Activated naive CD4-positive, alpha-beta T cell treated with anti-CD3 and anti-CD28 coated beads, Interleukin-2, amount 10 ng/mL, durations not matched to agents 5 hours and 36 hours (primary cell): ENCODE data around the gene RAD51. TPM values are rescaled to one million over a fixed set of nuclear protein-coding genes. Genes with fewer than 3 reads are reported as not detected.

Experiments used
- total RNA-seq, 2 experiments: library from RNA; stranded (reverse); gene quantifications; one replicate each; pipeline ENCODE4 v1.2.3, GENCODE V29; 2021

RAD51 gene
- 10 to 100 TPM; 44.5 to 48.6 TPM for total RNA-seq

GRCh38 chr15:40694688-40695468, at the start of gene RAD51:
Gene RAD51, plus strand, starts transcription at chr15:40695174. Its CDS starts 3,585 bp downstream, at chr15:40698759.

GRCh38 chr15:40754883-40755811, 60.2 kb downstream of the RAD51 start, which contains the start of gene RMDN3:
Gene RMDN3, minus strand, starts transcription at chr15:40755254. Its CDS starts 471 bp downstream, at chr15:40754783.

GRCh38 chr15:40763801-40764628, 69.0 kb downstream of the RAD51 start, which contains the start of gene GCHFR:
Gene GCHFR, plus strand, starts transcription at chr15:40764068. Its CDS starts 113 bp downstream, at chr15:40764181.

GRCh38 chr15:40769274-40770146, 74.5 kb downstream of the RAD51 start, which contains the start of gene C15orf62:
Gene C15orf62, plus strand, starts transcription at chr15:40769980. Its CDS starts 516 bp downstream, at chr15:40770496.

Other genes with a start within 250 kb of the RAD51 start
- gene CHST14, start 224.2 kb upstream of the RAD51 start, total RNA-seq: 10 to 100 TPM; 13.7 to 14.1 TPM
- 10 to 100 TPM; 24.8 to 30.9 TPM for gene CCDC32, start 130.1 kb upstream of the RAD51 start, total RNA-seq
- gene RPUSD2, start 125.9 kb upstream of the RAD51 start, total RNA-seq: 10 to 100 TPM; 10.3 to 13.2 TPM
- gene KNL1, start 100.9 kb upstream of the RAD51 start, total RNA-seq: 10 to 100 TPM; 40.6 to 44.1 TPM
- 10 to 100 TPM; 28.4 to 30.3 TPM for gene RMDN3, start 60.1 kb downstream of the RAD51 start, total RNA-seq
- 10 to 100 TPM; 47.0 to 47.9 TPM for gene GCHFR, start 68.9 kb downstream of the RAD51 start, total RNA-seq
- gene C15orf62, start 74.8 kb downstream of the RAD51 start, total RNA-seq: 1 to 10 TPM; 1.5 to 1.8 TPM
- gene ZFYVE19, start 111.9 kb downstream of the RAD51 start, total RNA-seq: 10 to 100 TPM; 27.2 to 27.9 TPM
- gene DNAJC17, start 112.3 kb downstream of the RAD51 start, total RNA-seq: 10 to 100 TPM; 43.8 to 44.3 TPM
- not detected for gene PPP1R14D, start 133.5 kb downstream of the RAD51 start, total RNA-seq
- 1 to 10 TPM; 4.3 to 6.8 TPM for gene SPINT1, start 148.9 kb downstream of the RAD51 start, total RNA-seq
- not detected for gene RHOV, start 179.1 kb downstream of the RAD51 start, total RNA-seq
- 10 to 100 TPM; 15.1 to 15.4 TPM for gene VPS18, start 199.3 kb downstream of the RAD51 start, total RNA-seq
- gene DLL4, start 234.2 kb downstream of the RAD51 start, total RNA-seq: not detected